Loucy (cell line): ENCODE data around the gene SGIP1.

Source experiments
- EZH2phosphoT487 ChIP-seq: fragments of 200-600 bp; IDR thresholded peaks from 2 replicates; pipeline ENCODE4 v1.6.1; 2018; ENCODE audit warnings: antibody characterized with exemption, mild to moderate bottlenecking, moderate library complexity, borderline replicate concordance
- TF ChIP-seq, protein P1 (sequence below): fragments of 200-600 bp; sonication (generic); conservative IDR thresholded peaks from 2 replicates; pipeline ENCODE4 v1.5.1; 2014; ENCODE audit warnings: mild to moderate bottlenecking, antibody characterized with exemption, low read length

DNA sequence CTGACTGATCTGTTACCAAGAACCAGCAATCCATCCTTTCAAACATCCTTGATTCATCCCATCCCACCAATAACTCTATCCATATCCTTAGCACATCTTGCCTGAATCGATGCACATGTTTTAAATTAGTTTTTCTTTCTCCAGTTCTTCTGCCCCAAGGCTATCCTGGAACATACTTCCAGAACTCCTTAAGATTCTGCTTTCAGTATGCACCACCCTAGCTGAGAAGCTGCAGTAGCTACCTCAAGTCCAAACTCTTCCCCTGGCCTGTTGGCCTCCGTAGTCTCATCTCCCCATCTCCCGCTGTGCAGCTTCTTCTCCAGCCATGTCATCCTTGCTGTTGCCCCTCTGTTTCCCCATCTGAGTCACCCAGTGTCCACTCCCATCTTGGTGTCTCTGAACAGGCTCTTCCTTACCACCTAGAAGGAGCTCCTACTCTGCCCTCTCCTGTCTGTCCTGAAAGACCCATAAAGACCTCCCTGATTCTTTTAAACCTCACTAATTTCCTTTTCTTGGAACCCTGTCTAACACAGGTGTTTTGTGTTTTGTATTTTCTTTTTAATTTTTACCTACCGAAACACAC lies 108.0 kb downstream of the SGIP1 start:
- TF ChIP-seq, protein P1, sequence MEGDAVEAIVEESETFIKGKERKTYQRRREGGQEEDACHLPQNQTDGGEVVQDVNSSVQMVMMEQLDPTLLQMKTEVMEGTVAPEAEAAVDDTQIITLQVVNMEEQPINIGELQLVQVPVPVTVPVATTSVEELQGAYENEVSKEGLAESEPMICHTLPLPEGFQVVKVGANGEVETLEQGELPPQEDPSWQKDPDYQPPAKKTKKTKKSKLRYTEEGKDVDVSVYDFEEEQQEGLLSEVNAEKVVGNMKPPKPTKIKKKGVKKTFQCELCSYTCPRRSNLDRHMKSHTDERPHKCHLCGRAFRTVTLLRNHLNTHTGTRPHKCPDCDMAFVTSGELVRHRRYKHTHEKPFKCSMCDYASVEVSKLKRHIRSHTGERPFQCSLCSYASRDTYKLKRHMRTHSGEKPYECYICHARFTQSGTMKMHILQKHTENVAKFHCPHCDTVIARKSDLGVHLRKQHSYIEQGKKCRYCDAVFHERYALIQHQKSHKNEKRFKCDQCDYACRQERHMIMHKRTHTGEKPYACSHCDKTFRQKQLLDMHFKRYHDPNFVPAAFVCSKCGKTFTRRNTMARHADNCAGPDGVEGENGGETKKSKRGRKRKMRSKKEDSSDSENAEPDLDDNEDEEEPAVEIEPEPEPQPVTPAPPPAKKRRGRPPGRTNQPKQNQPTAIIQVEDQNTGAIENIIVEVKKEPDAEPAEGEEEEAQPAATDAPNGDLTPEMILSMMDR = no peak
- no peak for TF ChIP-seq EZH2phosphoT487
